IPS-NIHi11 (cell line): Measurements from ENCODE around the gene EIF3CL.
A peak's percentile ranks its signal among the peaks of the same experiment; 100 is the strongest.
"Not testable (repeated sequence)": the region's sequence is repeated elsewhere in the genome, so short reads cannot be mapped to it uniquely, and the experiment has no call there.

ENCODE experiments used
- DNase-seq: peaks from one replicate; pipeline ENCODE4 v3.0.0; 2012; ENCODE audit warnings: mixed read lengths, low spot score

The EIF3CL gene

DNA sequence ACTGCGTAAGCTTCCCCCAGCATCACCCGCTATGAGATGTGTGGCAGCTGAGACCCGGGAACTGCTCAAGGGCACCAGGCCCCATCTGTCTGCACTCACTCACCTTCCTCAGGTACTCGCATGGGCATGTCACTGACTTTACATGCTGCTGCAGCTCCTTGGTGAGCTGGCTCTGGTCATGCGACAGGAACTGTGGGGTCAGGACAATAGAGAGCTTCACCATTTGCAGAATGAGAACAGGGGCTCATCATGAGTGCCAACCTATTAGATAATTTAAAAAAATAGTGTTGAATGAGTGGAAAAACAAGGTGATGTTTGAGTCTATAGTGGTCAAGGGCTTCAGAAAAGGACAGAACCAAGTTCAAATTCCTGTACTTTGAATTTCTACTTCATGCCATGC lies 41.0 kb downstream of the EIF3CL start:
- not testable (repeated sequence) for DNase-seq

DNA sequence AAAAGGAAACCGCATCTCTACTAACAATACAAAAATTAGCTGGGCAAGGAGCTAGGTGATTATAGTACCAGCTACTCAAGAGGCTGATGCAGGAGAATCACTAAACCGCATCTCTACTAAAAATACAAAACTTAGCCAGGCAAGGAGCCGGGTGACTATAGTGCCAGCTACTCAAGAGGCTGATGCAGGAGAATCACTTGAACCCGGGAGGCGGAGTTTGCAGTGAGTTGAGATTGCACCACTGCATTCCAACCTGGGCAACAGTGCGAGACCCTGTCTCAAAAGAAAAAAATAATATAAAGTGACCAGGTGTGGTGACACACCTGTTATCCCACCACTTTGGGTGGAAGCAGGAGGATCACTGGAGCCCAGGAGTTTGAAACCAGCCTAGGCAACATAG lies 65.4 kb downstream of the EIF3CL start:
- DNase-seq, result not testable (repeated sequence)

DNA sequence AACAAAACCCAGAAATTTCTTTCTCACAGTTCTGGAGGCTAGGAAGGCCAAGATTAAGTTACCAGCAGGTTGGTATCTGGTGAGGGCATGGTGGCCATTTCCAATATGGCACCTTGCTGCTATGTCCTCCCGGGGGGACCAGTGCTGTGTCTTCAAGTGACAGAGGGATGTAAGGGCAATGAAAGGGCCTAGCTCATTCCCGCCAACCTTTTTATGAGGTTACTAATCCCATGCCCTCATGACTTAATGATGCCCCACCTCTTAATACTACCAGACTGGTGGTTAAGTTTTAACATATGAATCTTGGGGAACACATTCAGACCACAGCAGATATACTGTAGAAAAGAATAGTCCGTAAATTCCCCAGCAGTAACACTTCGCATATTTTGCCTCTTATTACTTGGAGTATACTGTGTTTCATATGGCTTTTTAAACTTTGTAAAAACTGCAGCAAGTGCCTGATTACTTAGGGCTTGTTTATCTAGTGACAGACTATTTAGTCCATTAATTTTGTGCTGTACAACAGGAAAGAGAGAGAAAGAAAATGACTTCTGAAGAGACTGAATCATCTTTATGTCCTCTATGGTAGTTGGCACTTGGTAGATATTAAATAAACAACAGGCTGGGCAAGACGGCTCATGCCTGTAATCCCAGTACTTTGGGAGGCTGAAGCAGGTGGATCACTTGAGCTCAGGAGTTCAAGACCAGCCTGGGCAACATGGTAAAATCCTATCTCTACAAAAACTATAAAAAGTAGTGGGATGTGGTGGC lies 66.5 kb downstream of the EIF3CL start:
- DNase-seq, result not testable (repeated sequence)

DNA sequence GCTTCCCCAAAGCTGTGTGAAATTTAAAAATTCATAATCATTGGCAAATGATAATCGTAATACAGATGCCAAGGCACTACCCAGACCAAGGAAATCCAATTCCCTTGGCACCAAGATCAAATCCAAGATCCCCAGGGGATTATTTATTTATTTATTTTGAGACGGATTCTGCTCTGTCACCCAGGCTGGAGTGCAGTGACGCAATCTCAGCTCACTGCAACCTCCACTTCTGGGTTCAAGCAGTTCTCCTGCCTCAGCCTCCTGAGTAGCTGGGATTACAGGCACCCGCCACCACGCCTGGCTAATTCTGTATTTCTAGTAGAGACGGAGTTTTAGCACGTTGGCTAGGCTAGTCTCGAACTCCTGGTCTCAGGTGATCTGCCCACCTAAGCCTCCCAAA lies 68.0 kb downstream of the EIF3CL start:
- DNase-seq, result not testable (repeated sequence)

DNA sequence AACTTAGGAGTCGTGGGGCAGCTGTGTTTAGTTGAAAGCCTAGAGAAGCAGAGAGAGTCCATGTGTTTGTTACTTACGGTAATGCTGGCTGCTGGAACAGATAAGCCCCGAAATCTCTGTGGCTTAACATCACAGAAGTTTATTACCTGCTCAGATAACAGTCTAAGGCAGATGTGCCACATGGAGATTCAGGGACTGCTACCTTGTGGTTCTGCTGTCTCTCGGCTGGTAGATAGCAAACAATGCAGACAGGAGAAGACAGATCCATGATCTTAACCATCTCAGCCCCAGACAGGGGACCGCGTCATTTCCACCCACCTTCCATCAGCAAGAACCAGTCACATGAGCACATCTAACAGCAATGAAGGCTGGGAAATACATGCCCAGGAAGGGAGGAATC lies 71.0 kb downstream of the EIF3CL start:
- not testable (repeated sequence) for DNase-seq

DNA sequence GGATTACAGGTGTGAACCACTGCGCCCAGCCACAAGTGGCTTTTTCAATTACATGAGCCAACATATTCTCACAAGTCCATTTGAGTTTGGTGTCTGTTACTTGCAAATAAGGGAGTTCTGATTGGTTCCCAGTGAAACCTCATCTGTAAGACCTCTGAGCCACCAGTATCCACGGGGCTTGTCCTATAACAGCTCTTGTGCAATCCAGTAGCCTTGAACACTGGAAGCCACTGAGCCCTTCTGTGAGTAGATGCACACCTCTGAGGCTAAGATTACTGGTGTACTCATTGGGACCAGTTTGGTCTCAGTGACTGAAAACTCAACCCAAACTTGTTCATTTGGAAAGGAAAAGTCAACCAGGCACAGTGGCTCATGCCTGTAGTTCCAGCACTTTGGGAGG lies 72.7 kb downstream of the EIF3CL start:
- DNase-seq, result not testable (repeated sequence)

DNA sequence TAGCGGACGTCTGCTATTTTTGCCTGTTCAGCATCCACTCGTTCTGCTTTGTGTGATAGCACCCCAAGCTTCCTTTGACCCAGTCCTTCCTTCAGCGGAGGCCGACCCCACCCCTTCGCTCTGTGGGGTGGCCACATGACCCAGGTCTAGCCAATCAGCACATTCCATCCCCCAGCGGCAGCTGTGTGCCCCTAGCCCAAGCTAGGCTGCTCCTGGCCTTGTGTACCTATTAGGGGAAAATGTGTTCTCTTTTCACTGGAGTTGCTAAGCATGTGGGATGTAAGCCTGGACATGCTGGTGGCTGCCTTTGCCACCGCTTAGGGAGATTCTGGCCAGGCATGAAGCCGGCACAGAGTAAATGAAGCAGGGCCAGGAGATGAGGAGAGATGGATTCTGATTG lies 73.4 kb downstream of the EIF3CL start:
- peak; percentile 48 for DNase-seq
